Measurements from ENCODE around the gene P2RX5.

- TF ChIP-seq, protein P1, sequence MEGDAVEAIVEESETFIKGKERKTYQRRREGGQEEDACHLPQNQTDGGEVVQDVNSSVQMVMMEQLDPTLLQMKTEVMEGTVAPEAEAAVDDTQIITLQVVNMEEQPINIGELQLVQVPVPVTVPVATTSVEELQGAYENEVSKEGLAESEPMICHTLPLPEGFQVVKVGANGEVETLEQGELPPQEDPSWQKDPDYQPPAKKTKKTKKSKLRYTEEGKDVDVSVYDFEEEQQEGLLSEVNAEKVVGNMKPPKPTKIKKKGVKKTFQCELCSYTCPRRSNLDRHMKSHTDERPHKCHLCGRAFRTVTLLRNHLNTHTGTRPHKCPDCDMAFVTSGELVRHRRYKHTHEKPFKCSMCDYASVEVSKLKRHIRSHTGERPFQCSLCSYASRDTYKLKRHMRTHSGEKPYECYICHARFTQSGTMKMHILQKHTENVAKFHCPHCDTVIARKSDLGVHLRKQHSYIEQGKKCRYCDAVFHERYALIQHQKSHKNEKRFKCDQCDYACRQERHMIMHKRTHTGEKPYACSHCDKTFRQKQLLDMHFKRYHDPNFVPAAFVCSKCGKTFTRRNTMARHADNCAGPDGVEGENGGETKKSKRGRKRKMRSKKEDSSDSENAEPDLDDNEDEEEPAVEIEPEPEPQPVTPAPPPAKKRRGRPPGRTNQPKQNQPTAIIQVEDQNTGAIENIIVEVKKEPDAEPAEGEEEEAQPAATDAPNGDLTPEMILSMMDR (IDR thresholded peaks at IDR 0.05; ENCODE audit: insufficient read depth, low read length, poor library complexity, severe bottlenecking) = no peak
- TF ChIP-seq EZH2phosphoT487 (conservative IDR thresholded peaks at IDR 0.05; ENCODE audit: low read length) = no peak
Measured at GRCh38 chr17:3738562-3739295, 42.8 kb upstream of the P2RX5 start.
